Tibial nerve (tissue), 4 donors: Measurements from ENCODE around the gene DNAAF5.

Source experiments
- CTCF ChIP-seq, 5 experiments: fragments of 200-600 bp in 3 of 5; fragments of 450-650 bp in 2 of 5; sonication (generic) in 3 of 5; IDR thresholded peaks; one replicate each; pipeline ENCODE4 v1.5.1; 2016 to 2019; ENCODE audit warnings: antibody characterized with exemption in 5 of 5, mild to moderate bottlenecking in 3 of 5, moderate library complexity in 2 of 5
- EP300 ChIP-seq, 2 donors: sonication (generic); formaldehyde crosslinking; IDR thresholded peaks; one replicate each; pipeline ENCODE4 v1.6.1; 2017; ENCODE audit warnings: antibody characterized with exemption in 2 of 2, mild to moderate bottlenecking in 1 of 2
- POLR2A ChIP-seq, 2 donors: fragments of 450-650 bp; IDR thresholded peaks; one replicate each; pipeline ENCODE4 v1.6.1; 2017; ENCODE audit warnings: antibody characterized with exemption in 2 of 2, mild to moderate bottlenecking in 2 of 2, moderate library complexity in 2 of 2

- TF ChIP-seq CTCF (IDR thresholded peaks at IDR 0.05) (no peak), POLR2A (IDR thresholded peaks at IDR 0.05) (no peak), EP300 (IDR thresholded peaks at IDR 0.05) (no peak)
These were observed 43.8 kb downstream of the DNAAF5 start for GRCh38 chr7:770336-770735.
